CD4-positive, alpha-beta memory T cell (primary cell): ENCODE measurements around the gene TSHZ2. TPM values are rescaled to one million over a fixed set of nuclear protein-coding genes. Genes with fewer than 3 reads are reported as not detected.
"Not testable (repeated sequence)": the region's sequence is repeated elsewhere in the genome, so short reads cannot be mapped to it uniquely, and the experiment has no call there.

ENCODE experiments used
- CTCF ChIA-PET: fragments of 350-600 bp; sonication (Branson Sonifier 250); formaldehyde crosslinking; loops from one replicate; lab custom pipeline; 2021; ENCODE audit warnings: inconsistent platforms; ENCODE audit not compliant: partially characterized antibody; lab: Charles Lee
- POLR2A ChIA-PET: fragments of 350-600 bp; sonication (Branson Sonifier 250); formaldehyde crosslinking; loops from one replicate; lab custom pipeline; 2021; ENCODE audit not compliant: partially characterized antibody; lab: Charles Lee
- DNase-seq, 5 donors: peaks; one replicate each; pipeline versions ENCODE4 v3.0.0 to v3.0.0-alpha.2; 2020 to 2022; ENCODE audit warnings: mixed read lengths in 1 of 5
- H3K27ac ChIP-seq: one replicate; pipeline ENCODE4 v1.7.0; 2013; ENCODE audit warnings: low read depth, low read length
- H3K27me3 ChIP-seq: 2 replicates; pipeline ENCODE4 v1.7.0; 2013; ENCODE audit warnings: mild to moderate bottlenecking, low read length, moderate library complexity; ENCODE audit not compliant: insufficient read depth
- H3K36me3 ChIP-seq: 2 replicates; pipeline ENCODE4 v1.7.0; 2013; ENCODE audit warnings: mild to moderate bottlenecking, low read length, moderate library complexity; ENCODE audit not compliant: insufficient read depth
- H3K4me1 ChIP-seq: 2 replicates; pipeline ENCODE4 v1.7.0; 2013; ENCODE audit warnings: mild to moderate bottlenecking, low read length, moderate library complexity; ENCODE audit not compliant: insufficient read depth
- H3K4me3 ChIP-seq, 2 donors: one replicate each; pipeline ENCODE4 v1.7.0; 2013; ENCODE audit warnings: low read length in 2 of 2, mild to moderate bottlenecking in 1 of 2
- H3K9me3 ChIP-seq, 2 donors: one replicate each; pipeline ENCODE4 v1.7.0; 2013; ENCODE audit warnings: low read length in 2 of 2, control low read depth in 1 of 2; ENCODE audit not compliant: control insufficient read depth in 1 of 2
- H3K27ac Mint-ChIP-seq, 7 donors: one replicate each; pipeline ENCODE4 v1.8.0; 2020 to 2021; ENCODE audit warnings: mixed read lengths in 7 of 7, mild to moderate bottlenecking in 6 of 7, inconsistent platforms in 3 of 7, moderate library complexity in 3 of 7
- H3K27me3 Mint-ChIP-seq, 2 donors: one replicate each; pipeline ENCODE4 v1.8.0; 2020 to 2021; ENCODE audit warnings: mixed read lengths in 2 of 2
- H3K36me3 Mint-ChIP-seq, 2 donors: one replicate each; pipeline ENCODE4 v1.8.0; 2020 to 2021; ENCODE audit warnings: mixed read lengths in 2 of 2, inconsistent platforms in 1 of 2, mild to moderate bottlenecking in 1 of 2
- H3K4me1 Mint-ChIP-seq, 4 donors: one replicate each; pipeline ENCODE4 v1.8.0; 2020 to 2021; ENCODE audit warnings: mixed read lengths in 4 of 4, mild to moderate bottlenecking in 1 of 4
- H3K4me3 Mint-ChIP-seq, 8 donors: one replicate each; pipeline ENCODE4 v1.8.0; 2020 to 2021; ENCODE audit warnings: mixed read lengths in 8 of 8, mild to moderate bottlenecking in 7 of 8, moderate library complexity in 6 of 8, inconsistent platforms in 3 of 8
- H3K9me3 Mint-ChIP-seq, 8 donors: one replicate each; pipeline ENCODE4 v1.8.0; 2020 to 2021; ENCODE audit warnings: mixed read lengths in 8 of 8, mild to moderate bottlenecking in 5 of 8, inconsistent platforms in 3 of 8, moderate library complexity in 1 of 8
- intact Hi-C: fragments of 100-400 bp; cut with micrococcal nuclease; formaldehyde crosslinking; loops from one replicate; pipeline ENCODE4 v1.15.1; 2023
- polyA plus RNA-seq, 2 donors: library from polyadenylated mRNA; unstranded; fragments of 300-500 nt; fragmentation: Illumina TruSeq; gene quantifications; one replicate each; pipeline ENCODE4 v1.2.3, GENCODE V29; 2021
- total RNA-seq, 2 experiments: library from RNA; stranded (reverse); gene quantifications; one replicate each; pipeline ENCODE4 v1.2.3, GENCODE V29; 2021

The TSHZ2 gene
- total and polyA plus RNA-seq, 4 experiments from 2014 or later, result 2.3 to 31.8 (median 17.1) TPM

- Histone ChIP-seq H3K36me3 (no peaks in the 10 kb centered on the region), H3K27ac (no peak overlapping the region), H3K27me3 (no peaks in the 10 kb centered on the region), H3K4me3 (no peak overlapping the region), H3K9me3 (no peaks in the 10 kb centered on the region), H3K4me1 (no peaks in the 10 kb centered on the region)
- Mint-ChIP-seq H3K27me3 (no peaks in the 10 kb centered on the region), H3K36me3 (no peaks in the 10 kb centered on the region), H3K4me1 (peaks cover 0 to 14% (median 2%) of the 10 kb centered on the region in 4 donors), H3K27ac (no peak overlapping the region), H3K9me3 (peaks cover 0 to 3% (median 0%) of the 10 kb centered on the region in 8 donors), H3K4me3 (no peak overlapping the region)
- intact Hi-C loops, result no loop called here
- ChIA-PET CTCF (no interaction called here), POLR2A (no interaction called here)
- DNase-seq, result no peak
Observed at GRCh38 chr20:53088786-53089185, 116.6 kb downstream of the TSHZ2 start.

GRCh38 chr20:53089851-53090250, 117.7 kb downstream of the TSHZ2 start:
- DNase-seq, intact Hi-C loops, H3K9me3 Mint-ChIP-seq, H3K36me3 ChIP-seq, H3K27ac ChIP-seq, H3K4me1 ChIP-seq, H3K27ac Mint-ChIP-seq, POLR2A ChIA-PET, H3K4me3 Mint-ChIP-seq, H3K9me3 ChIP-seq, H3K36me3 Mint-ChIP-seq, CTCF ChIA-PET, H3K4me3 ChIP-seq, H3K27me3 ChIP-seq, H3K27me3 Mint-ChIP-seq: not testable (repeated sequence)
- peaks cover 0 to 14% (median 2%) of the 10 kb centered on the region in 4 donors for H3K4me1 Mint-ChIP-seq

- Mint-ChIP-seq H3K27ac (no peak overlapping the region), H3K4me3 (no peak overlapping the region), H3K9me3 (peaks cover 0 to 2% (median 0%) of the 10 kb centered on the region in 8 donors), H3K27me3 (no peaks in the 10 kb centered on the region), H3K4me1 (peaks cover 0 to 10% (median 2%) of the 10 kb centered on the region in 4 donors), H3K36me3 (no peaks in the 10 kb centered on the region)
- no peaks in the 10 kb centered on the region for H3K27me3 ChIP-seq
- H3K36me3 ChIP-seq, result no peaks in the 10 kb centered on the region
- H3K27ac ChIP-seq, result no peak overlapping the region
- no peaks in the 10 kb centered on the region for H3K4me1 ChIP-seq
- no peak for DNase-seq
- ChIA-PET CTCF (no interaction called here), POLR2A (no interaction called here)
- no peak overlapping the region for H3K4me3 ChIP-seq
- intact Hi-C loops, result no loop called here
- H3K9me3 ChIP-seq, result no peaks in the 10 kb centered on the region
Observed at GRCh38 chr20:53091789-53092188, 119.6 kb downstream of the TSHZ2 start.

GRCh38 chr20:53092772-53093300, 120.7 kb downstream of the TSHZ2 start:
- no peak for DNase-seq
- Histone ChIP-seq H3K27ac (no peak overlapping the region), H3K4me1 (no peaks in the 10 kb centered on the region), H3K9me3 (no peaks in the 10 kb centered on the region), H3K4me3 (no peak overlapping the region), H3K27me3 (no peaks in the 10 kb centered on the region), H3K36me3 (no peaks in the 10 kb centered on the region)
- intact Hi-C loops, result no loop called here
- H3K9me3 Mint-ChIP-seq, result peaks cover 0 to 2% (median 0%) of the 10 kb centered on the region in 8 donors
- peaks cover 0 to 2% of the 10 kb centered on the region in 2 donors for H3K36me3 Mint-ChIP-seq
- POLR2A ChIA-PET, result no interaction called here
- H3K4me3 Mint-ChIP-seq, result no peak overlapping the region
- CTCF ChIA-PET, result no interaction called here
- no peaks in the 10 kb centered on the region for H3K27me3 Mint-ChIP-seq
- H3K27ac Mint-ChIP-seq, result peak overlapping the region in 1 of 7 donors; percentile 32
- H3K4me1 Mint-ChIP-seq, result peaks cover 0 to 6% (median 2%) of the 10 kb centered on the region in 4 donors

GRCh38 chr20:53097371-53097770, 125.2 kb downstream of the TSHZ2 start:
- Histone ChIP-seq H3K27me3 (no peaks in the 10 kb centered on the region), H3K9me3 (no peaks in the 10 kb centered on the region), H3K36me3 (no peaks in the 10 kb centered on the region), H3K4me1 (no peaks in the 10 kb centered on the region), H3K27ac (no peak overlapping the region), H3K4me3 (no peak overlapping the region)
- Mint-ChIP-seq H3K4me1 (peaks cover 0 to 1% (median 0%) of the 10 kb centered on the region in 4 donors), H3K27ac (no peak overlapping the region), H3K4me3 (no peak overlapping the region), H3K36me3 (peaks cover 2 to 7% of the 10 kb centered on the region in 2 donors), H3K9me3 (no peaks in the 10 kb centered on the region), H3K27me3 (no peaks in the 10 kb centered on the region)
- intact Hi-C loops, result no loop called here
- ChIA-PET POLR2A (no interaction called here), CTCF (no interaction called here)
- DNase-seq, result no peak

GRCh38 chr20:53097791-53098190, 125.6 kb downstream of the TSHZ2 start:
- POLR2A ChIA-PET, result no interaction called here

GRCh38 chr20:53098621-53099020, 126.5 kb downstream of the TSHZ2 start:
- no peak overlapping the region for H3K4me3 ChIP-seq
- no peak overlapping the region for H3K27ac ChIP-seq
- Mint-ChIP-seq H3K27ac (no peak overlapping the region), H3K4me1 (peaks cover 0 to 1% (median 0%) of the 10 kb centered on the region in 4 donors), H3K27me3 (no peaks in the 10 kb centered on the region), H3K36me3 (peaks cover 2 to 7% of the 10 kb centered on the region in 2 donors), H3K4me3 (no peak overlapping the region), H3K9me3 (no peaks in the 10 kb centered on the region)
- no peak for DNase-seq
- CTCF ChIA-PET, result no interaction called here
- POLR2A ChIA-PET, result no interaction called here
- H3K4me1 ChIP-seq, result no peaks in the 10 kb centered on the region
- intact Hi-C loops, result no loop called here
- no peaks in the 10 kb centered on the region for H3K36me3 ChIP-seq
- no peaks in the 10 kb centered on the region for H3K9me3 ChIP-seq
- H3K27me3 ChIP-seq, result no peaks in the 10 kb centered on the region

More at GRCh38 chr20:53097791-53098190, 125.6 kb downstream of the TSHZ2 start:
- peaks cover 2 to 7% of the 10 kb centered on the region in 2 donors for H3K36me3 Mint-ChIP-seq
- no peak overlapping the region for H3K27ac Mint-ChIP-seq
- Histone ChIP-seq H3K4me1 (no peaks in the 10 kb centered on the region), H3K9me3 (no peaks in the 10 kb centered on the region), H3K27ac (no peak overlapping the region), H3K27me3 (no peaks in the 10 kb centered on the region), H3K36me3 (no peaks in the 10 kb centered on the region), H3K4me3 (no peak overlapping the region)
- H3K27me3 Mint-ChIP-seq, result no peaks in the 10 kb centered on the region
- CTCF ChIA-PET, result no interaction called here
- DNase-seq, result no peak
- peaks cover 0 to 1% (median 0%) of the 10 kb centered on the region in 4 donors for H3K4me1 Mint-ChIP-seq
- intact Hi-C loops, result no loop called here
- no peaks in the 10 kb centered on the region for H3K9me3 Mint-ChIP-seq
- H3K4me3 Mint-ChIP-seq, result no peak overlapping the region
